Measurements from ENCODE around the gene PROC. TPM values are rescaled to one million over a fixed set of nuclear protein-coding genes. Genes with fewer than 3 reads are reported as not detected.

Gene PROC
- total RNA-seq, 2 donors from 2014 or later: not detected

DNA sequence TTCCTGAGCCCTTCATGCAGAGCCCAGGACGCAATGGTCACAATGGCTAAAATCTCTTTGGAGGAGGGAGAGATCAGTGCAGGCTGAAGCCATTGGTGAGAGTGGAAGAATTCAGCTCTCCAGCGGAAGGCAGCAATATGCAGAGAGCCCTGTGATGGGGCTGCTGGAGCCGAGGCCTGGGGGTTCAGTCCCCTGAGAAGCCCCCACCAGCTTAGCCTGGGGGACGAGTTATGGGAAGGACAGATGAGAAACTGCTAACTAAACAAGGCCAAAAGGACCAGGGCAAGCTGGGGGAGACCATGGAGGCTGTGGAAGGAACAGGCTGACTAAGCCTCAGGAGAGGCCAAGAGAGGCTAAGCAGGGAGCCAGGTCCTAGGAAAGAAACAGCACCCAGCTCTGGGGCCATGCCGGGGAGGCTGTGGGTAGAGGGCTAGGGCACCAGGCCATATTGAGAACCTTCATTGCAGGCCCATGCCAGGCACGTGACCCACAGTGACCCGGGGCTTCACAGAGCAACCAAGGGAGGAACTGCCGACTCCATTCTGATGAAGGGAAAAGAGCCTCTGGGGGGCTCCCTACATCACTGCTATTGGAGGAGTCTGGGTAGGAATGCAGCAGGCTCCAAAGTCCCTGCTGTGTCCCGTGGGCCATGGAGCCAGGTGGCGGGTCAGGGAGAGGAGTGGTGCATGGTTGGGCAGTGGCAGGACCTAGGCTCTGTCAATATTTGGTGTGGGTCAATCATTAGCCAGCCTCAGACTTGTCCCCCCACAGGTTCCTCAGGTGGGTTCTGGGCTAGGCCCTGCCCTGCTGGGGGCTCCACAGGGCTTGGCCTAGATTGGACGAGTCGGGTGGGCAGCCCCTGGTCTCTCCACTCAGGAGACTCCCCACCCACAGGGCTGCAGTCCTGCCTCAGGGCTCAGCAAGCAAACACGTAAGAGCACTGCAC is 19.8 kb downstream of the PROC start:
- 80% methylated on average over 13 of the region's 13 CpGs for WGBS
- Histone ChIP-seq H3K27ac (no peak overlapping the region), H3K36me3 (no peaks in the 10 kb centered on the region), H3K9me3 (no peaks in the 10 kb centered on the region), H3K4me1 (replicated peaks) (no peaks in the 10 kb centered on the region), H3K4me3 (no peak overlapping the region), H3K27me3 (replicated peaks; ENCODE audit: insufficient read depth) (no peaks in the 10 kb centered on the region)
- no peak for DNase-seq (ENCODE audit: low spot score)
- intact Hi-C loops (cut with DNase I): no loop called here
- TF ChIP-seq POLR2AphosphoS5 (IDR thresholded peaks at IDR 0.05): no peak
- no peak for TF ChIP-seq POLR2A (IDR thresholded peaks at IDR 0.05)
- TF ChIP-seq, protein P1, sequence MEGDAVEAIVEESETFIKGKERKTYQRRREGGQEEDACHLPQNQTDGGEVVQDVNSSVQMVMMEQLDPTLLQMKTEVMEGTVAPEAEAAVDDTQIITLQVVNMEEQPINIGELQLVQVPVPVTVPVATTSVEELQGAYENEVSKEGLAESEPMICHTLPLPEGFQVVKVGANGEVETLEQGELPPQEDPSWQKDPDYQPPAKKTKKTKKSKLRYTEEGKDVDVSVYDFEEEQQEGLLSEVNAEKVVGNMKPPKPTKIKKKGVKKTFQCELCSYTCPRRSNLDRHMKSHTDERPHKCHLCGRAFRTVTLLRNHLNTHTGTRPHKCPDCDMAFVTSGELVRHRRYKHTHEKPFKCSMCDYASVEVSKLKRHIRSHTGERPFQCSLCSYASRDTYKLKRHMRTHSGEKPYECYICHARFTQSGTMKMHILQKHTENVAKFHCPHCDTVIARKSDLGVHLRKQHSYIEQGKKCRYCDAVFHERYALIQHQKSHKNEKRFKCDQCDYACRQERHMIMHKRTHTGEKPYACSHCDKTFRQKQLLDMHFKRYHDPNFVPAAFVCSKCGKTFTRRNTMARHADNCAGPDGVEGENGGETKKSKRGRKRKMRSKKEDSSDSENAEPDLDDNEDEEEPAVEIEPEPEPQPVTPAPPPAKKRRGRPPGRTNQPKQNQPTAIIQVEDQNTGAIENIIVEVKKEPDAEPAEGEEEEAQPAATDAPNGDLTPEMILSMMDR (IDR thresholded peaks at IDR 0.05): no peak

DNA sequence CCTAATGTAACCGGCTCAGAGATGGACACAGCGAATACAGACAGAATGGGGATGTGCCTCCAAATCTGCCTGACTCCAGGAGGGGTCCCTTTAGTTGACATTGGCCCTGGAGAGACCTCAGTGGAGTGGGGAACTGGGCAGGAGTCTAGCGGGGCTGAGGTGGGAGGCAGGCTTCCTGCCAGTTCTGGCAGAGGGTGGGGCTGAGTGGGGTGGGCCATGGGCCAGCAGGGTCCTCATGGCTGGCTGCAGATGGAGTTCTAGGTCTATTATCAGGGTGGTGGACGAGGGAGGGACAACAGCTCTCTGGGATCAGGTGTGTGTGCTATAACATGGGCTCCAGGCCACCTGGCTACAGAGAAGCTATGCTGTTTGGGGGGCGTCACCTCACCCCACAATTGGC is 21.1 kb downstream of the PROC start:
- DNase-seq (ENCODE audit: low spot score): no peak
- intact Hi-C loops (cut with DNase I): no loop called here
- Histone ChIP-seq H3K4me1 (replicated peaks) (no peaks in the 10 kb centered on the region), H3K9me3 (no peaks in the 10 kb centered on the region), H3K36me3 (no peaks in the 10 kb centered on the region), H3K27me3 (replicated peaks; ENCODE audit: insufficient read depth) (no peaks in the 10 kb centered on the region), H3K4me3 (no peak overlapping the region), H3K27ac (no peak overlapping the region)
- TF ChIP-seq POLR2A (IDR thresholded peaks at IDR 0.05): no peak
- TF ChIP-seq POLR2AphosphoS5 (IDR thresholded peaks at IDR 0.05): no peak
- TF ChIP-seq, protein P1 (IDR thresholded peaks at IDR 0.05): no peak
- WGBS: 69% methylated on average over 4 of the region's 5 CpGs

DNA sequence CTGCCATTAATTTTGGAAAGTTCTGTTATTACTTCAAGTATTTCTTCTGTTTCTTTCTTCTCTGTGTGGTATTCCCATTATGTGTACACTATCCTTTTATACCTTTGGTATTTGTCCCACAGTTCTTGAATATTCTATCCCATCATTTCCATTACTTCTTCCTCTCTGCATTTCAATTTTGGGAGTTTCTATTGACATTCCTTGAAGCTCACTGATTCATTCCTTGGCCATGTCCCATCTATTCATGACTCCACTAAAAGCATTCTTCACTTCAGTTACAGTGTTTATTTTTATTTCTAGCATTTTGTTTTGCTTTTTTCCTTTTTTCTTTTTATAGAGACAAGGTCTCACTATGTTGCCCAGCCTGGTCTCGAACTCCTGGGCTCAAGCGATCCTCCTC is 30.3 kb downstream of the PROC start:
- TF ChIP-seq POLR2AphosphoS5 (IDR thresholded peaks at IDR 0.05): no peak
- TF ChIP-seq POLR2A (IDR thresholded peaks at IDR 0.05): no peak
- TF ChIP-seq, protein P1 (IDR thresholded peaks at IDR 0.05): no peak
- Histone ChIP-seq H3K27me3 (replicated peaks; ENCODE audit: insufficient read depth) (no peaks in the 10 kb centered on the region), H3K9me3 (no peaks in the 10 kb centered on the region), H3K36me3 (no peaks in the 10 kb centered on the region), H3K27ac (no peak overlapping the region), H3K4me1 (replicated peaks) (no peaks in the 10 kb centered on the region), H3K4me3 (no peak overlapping the region)
- DNase-seq (ENCODE audit: low spot score): no peak
- intact Hi-C loops (cut with DNase I): no loop called here
- WGBS: 92% methylated on average over 2 of the region's 2 CpGs

DNA sequence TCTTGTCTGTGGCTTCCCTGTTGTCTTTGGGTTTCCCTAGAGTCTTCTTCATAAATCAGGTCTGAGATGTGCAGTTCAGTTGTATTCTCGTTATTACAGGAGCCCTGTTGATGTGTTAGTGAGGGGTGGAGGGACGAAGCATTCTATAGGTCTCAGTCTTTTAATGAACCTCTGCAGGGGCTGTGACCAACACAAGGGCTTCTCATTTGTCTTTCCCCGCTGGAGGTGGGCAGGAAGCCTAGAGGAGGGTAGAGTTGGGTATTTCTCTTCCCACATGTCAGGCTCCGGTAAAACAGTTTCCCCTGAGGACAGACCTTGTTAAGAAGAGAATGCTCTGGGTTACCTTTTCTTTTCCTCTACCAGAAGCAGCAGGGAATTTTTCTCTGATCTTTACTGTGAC is 31.2 kb downstream of the PROC start:
- no peak overlapping the region for H3K4me3 ChIP-seq
- H3K27me3 ChIP-seq (replicated peaks; ENCODE audit: insufficient read depth): no peaks in the 10 kb centered on the region
- WGBS: 84% methylated on average over 4 of the region's 4 CpGs
- intact Hi-C loops (cut with DNase I): no loop called here
- no peaks in the 10 kb centered on the region for H3K9me3 ChIP-seq
- no peaks in the 10 kb centered on the region for H3K4me1 ChIP-seq (replicated peaks)
- no peaks in the 10 kb centered on the region for H3K36me3 ChIP-seq
- TF ChIP-seq, protein P1 (IDR thresholded peaks at IDR 0.05): no peak
- TF ChIP-seq POLR2A (IDR thresholded peaks at IDR 0.05): no peak
- no peak for TF ChIP-seq POLR2AphosphoS5 (IDR thresholded peaks at IDR 0.05)
- H3K27ac ChIP-seq: no peak overlapping the region
- DNase-seq (ENCODE audit: low spot score): no peak

DNA sequence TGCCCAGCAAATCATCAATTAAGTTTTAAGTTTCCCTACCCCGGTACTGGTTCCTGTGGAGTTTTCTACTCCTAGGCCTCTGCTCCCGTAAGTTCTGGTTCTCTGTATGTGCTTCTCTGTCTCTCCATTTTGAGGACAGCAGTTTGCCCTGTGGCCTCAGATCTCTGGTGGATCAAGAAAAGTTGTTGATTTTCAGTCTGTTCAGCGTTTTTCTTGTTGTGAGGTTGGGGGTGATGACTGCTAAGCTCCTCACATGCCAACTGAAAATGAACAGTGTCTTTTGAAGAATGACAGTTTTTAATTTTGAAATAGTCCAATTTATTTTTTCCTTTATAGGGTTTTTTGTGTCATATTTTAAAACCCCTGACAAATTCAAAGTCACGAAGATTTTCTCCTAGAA is 31.7 kb downstream of the PROC start:
- H3K27ac ChIP-seq: no peak overlapping the region
- no peaks in the 10 kb centered on the region for H3K27me3 ChIP-seq (replicated peaks; ENCODE audit: insufficient read depth)
- no peak for DNase-seq (ENCODE audit: low spot score)
- H3K9me3 ChIP-seq: no peaks in the 10 kb centered on the region
- TF ChIP-seq, protein P1 (IDR thresholded peaks at IDR 0.05): no peak
- TF ChIP-seq POLR2A (IDR thresholded peaks at IDR 0.05): no peak
- TF ChIP-seq POLR2AphosphoS5 (IDR thresholded peaks at IDR 0.05): no peak
- no peaks in the 10 kb centered on the region for H3K4me1 ChIP-seq (replicated peaks)
- no peaks in the 10 kb centered on the region for H3K36me3 ChIP-seq
- no peak overlapping the region for H3K4me3 ChIP-seq
- 90% methylated on average over 4 of the region's 4 CpGs for WGBS
- intact Hi-C loops (cut with DNase I): no loop called here
